GM19240 (cell line): ENCODE measurements around the gene BTG2.
"Not testable (repeated sequence)": the region's sequence is repeated elsewhere in the genome, so short reads cannot be mapped to it uniquely, and the experiment has no call there.

ENCODE experiments used
- DNase-seq: peaks from one replicate; pipeline ENCODE4 v3.0.0; 2011; ENCODE audit warnings: low spot score; ENCODE audit not compliant: insufficient read length

BTG2 gene, protein sequence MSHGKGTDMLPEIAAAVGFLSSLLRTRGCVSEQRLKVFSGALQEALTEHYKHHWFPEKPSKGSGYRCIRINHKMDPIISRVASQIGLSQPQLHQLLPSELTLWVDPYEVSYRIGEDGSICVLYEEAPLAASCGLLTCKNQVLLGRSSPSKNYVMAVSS

DNA sequence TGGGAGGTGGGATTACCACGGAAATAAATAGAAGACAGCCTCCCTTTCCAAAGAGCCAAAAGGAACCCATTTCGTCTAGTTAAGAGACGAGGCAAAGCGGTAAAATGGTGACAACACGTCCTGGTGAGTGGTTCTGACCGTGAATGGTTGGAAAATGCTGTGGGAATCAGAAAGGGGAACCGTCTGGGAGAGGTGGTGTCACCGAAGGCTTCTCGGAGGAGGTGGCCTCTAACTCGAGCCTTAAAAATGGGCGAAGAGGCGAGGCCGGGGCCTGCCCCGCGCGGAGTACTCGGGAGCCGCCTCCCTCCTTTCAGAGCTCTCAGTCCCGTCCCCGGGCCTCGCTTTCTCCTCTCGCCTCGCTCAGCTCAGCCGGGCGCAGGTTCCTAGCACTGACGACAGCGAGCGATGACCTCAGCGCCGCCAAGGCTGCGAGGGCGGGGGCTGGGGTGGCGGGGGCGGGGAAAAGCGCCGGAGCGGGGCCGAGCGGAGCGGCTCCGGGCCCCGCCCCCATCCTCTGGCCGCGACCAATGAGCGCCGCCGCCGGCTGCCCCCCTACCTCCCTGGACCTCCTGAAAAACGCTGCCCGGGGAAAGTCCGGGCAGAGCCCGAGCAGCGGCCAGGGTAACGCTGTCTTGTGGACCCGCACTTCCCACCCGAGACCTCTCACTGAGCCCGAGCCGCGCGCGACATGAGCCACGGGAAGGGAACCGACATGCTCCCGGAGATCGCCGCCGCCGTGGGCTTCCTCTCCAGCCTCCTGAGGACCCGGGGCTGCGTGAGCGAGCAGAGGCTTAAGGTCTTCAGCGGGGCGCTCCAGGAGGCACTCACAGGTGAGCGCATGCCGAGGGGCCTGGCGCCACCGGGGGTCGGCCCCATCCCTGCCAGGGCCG, at the start of gene BTG2:
Gene BTG2 (plus strand): TSS at position 601 of the 890 bp plus-strand sequence. CDS start 88 bp downstream, at position 689.
- DNase-seq: peak; percentile 63

- DNase-seq: not testable (repeated sequence)
Observed at GRCh38 chr1:203256636-203257035, 48.7 kb upstream of the BTG2 start.

- DNase-seq: no peak
Observed at GRCh38 chr1:203263496-203263895, 41.8 kb upstream of the BTG2 start.

DNA sequence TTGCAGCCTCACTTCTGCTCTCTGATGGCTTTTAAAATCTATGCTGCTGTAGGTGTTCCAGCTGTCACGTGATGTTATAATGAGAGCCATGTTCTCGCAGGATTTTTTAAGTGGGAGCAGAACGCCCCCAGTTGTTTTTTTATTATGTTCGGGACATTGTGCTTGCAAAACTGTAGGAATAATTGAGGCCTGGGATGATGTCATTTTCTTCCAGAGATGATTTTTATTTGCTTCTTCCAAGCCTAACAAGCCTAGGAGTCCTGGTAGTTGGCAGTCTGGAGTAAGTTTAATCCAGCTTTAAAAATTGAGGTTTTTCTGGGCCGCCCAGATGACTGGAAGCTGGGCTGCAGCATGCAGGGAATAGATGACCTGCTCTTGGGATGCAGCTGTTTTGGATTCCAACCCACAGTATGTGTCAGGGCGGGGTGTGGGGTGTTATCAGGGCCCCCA, 41.2 kb upstream of the BTG2 start:
- no peak for DNase-seq

GRCh38 chr1:203265541-203265940, 39.8 kb upstream of the BTG2 start:
- no peak for DNase-seq

DNA sequence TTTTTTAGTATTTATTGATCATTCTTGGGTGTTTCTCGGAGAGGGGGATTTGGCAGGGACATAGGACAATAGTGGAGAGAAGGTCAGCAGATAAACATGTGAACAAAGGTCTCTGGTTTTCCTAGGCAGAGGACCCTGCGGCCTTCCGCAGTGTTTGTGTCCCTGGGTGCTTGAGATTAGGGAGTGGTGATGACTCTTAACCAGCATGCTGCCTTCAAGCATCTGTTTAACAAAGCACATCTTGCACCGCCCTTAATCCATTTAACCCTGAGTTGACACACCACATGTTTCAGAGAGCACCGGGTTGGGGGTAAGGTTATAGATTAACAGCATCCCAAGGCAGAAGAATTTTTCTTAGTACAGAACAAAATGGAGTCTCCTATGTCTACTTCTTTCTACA, 39.2 kb upstream of the BTG2 start:
- DNase-seq: not testable (repeated sequence)

- peak; percentile 38 for DNase-seq
Observed at GRCh38 chr1:203267347-203267846, 37.9 kb upstream of the BTG2 start.

- DNase-seq: no peak
Observed at GRCh38 chr1:203267912-203268311, 37.4 kb upstream of the BTG2 start.

- no peak for DNase-seq
Observed at GRCh38 chr1:203268901-203269653, 36.2 kb upstream of the BTG2 start.

- DNase-seq: no peak
Observed at GRCh38 chr1:203269654-203270020, 35.7 kb upstream of the BTG2 start.

DNA sequence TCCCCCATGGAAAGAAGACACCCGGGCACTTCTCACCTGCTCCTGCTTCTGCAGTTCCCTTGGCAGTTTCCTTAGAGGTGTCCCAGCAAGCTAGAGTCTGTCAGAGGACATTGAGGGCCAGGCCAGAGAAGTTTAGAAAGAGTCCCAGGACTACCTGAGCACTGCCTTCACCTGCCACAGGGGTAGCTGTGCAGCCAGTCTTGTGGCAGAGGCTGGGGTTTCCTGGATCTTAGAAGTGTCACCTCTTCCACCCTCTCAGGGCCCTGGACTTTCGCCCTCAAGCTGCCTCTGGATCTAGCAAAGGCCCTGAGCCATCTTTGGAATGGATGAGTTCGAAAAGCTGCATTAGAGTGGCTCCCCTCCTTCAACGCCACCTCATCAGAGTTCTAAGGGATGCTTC, 34.9 kb upstream of the BTG2 start:
- no peak for DNase-seq

DNA sequence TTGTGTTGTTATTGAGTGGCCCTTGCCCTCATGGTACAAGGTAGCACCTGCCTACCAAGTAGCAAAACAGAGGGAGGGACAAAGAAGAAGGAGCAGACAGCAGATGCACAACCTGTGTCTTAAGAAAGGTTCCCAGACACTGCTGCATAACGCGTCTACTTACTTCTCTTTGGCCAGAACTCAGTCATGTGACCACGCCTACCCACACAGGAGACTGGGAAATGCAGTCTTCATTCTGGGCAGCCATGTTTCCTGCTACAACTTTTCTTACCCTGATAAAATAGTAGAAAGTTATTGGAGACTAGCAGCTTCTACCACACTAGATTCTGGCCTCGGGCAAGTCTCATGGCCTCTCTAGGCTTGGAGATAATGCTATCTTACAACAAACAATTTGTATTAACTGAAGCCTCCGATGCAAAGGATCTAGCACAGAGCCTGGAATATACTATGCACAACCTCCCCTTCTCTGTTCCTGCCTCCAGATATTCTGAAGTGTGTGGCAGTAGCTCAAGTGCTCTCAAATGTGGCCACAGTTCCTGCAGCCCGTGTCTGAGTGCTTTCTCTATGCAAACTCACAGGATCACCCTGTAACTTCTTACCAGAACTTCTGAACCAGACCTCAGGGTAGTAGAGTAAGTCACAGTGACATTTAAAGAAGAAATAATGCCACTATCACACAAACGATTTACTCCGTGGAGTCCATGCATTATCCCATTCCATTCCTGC, 34.1 kb upstream of the BTG2 start:
- DNase-seq: no peak

GRCh38 chr1:203271962-203272632, 33.2 kb upstream of the BTG2 start:
- no peak for DNase-seq

DNA sequence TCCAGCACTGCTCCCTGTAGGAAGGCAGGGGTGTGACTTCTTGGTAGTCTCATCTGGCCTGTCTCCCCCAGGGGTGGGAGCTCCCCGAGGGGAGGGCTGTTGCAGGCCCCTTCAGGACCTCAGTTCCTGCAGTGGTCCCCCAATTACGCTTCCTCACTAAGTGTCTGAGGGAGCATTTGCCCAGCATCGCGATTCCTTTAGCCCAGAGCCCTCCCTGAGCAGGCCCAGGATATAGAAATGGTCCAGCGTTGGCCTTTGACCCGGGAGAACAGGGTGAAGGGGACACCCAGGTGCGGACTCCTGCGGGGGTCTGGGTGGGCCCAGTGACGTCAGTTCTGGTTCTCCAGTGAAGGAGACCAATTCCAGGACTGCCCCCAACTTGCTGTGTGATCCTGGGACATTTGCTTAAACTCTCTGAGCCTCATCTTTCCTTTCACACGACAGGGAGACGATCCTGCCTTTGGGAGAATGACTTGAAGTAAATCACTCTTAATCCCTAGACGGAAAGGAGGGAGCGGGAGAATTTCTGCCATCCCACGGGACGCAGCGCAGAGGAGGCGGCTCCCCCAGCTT, 32.6 kb upstream of the BTG2 start:
- no peak for DNase-seq

GRCh38 chr1:203273206-203273868, 32.0 kb upstream of the BTG2 start:
- no peak for DNase-seq

- DNase-seq: no peak
Observed at GRCh38 chr1:203273869-203274602, 31.3 kb upstream of the BTG2 start.

- DNase-seq: no peak
Observed at GRCh38 chr1:203274603-203275381, 30.5 kb upstream of the BTG2 start.

DNA sequence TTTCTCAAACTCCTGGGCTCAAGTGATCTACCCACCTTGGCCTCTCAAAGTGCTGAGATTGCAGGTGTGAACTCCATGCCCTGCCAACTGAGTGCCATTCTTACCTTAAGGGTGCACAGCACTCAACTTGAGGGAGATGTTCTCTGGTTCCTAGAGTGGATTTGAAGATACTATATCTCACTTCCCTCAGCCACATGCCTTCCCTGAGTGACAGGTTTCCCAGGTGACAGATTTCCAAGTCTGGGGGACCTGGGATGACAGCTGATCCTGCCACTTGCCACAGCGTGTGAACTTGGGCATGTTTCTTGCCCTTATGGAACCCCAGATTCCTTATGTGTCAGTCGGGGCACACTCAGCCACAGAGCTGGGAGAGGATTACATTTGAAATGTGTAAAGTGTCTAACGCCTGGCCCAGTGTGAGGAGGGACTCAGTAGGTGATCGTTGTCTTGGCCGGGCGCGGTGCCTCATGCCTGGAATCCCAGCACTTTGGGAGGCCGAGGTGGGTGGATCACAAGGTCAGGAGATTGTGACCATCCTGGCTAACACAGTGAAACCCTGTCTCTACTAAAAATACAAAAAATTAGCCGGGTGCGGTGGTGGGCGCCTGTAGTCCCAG, 29.6 kb upstream of the BTG2 start:
- no peak for DNase-seq
